ENCODE measurements around the gene IL17A.

The IL17A gene

DNA sequence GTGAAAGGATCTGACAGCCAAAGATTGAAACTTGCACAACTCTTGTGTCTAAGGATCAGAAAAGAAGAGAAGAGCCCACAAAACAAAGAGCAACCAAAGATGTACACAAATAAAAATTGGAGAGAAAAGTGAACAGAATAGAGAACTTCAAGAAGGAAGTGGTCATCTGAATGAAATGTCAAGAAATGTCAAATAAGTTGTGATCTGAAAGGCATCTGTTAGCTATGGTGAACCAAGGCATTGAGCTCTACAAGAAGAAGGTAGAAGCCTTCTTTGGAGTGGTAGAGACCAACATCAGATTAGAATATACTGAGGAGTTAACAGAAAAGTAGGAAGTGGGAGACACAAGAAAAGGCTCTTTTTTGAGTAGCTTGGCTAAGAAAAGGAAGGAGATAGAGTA is 29.6 kb downstream of the IL17A start:
- no peak overlapping the region for H3K4me3 Mint-ChIP-seq
- no peak for DNase-seq
- no peaks in the 10 kb centered on the region for H3K4me1 Mint-ChIP-seq
- peak; percentile 91 to 93 for ATAC-seq (replicated peaks)
- H3K9me3 Mint-ChIP-seq, result no peaks in the 10 kb centered on the region
- peaks cover 8 to 13% of the 10 kb centered on the region in 2 donors for H3K27me3 Mint-ChIP-seq
- no peaks in the 10 kb centered on the region for H3K36me3 Mint-ChIP-seq
- H3K27ac Mint-ChIP-seq, result no peak overlapping the region

DNA sequence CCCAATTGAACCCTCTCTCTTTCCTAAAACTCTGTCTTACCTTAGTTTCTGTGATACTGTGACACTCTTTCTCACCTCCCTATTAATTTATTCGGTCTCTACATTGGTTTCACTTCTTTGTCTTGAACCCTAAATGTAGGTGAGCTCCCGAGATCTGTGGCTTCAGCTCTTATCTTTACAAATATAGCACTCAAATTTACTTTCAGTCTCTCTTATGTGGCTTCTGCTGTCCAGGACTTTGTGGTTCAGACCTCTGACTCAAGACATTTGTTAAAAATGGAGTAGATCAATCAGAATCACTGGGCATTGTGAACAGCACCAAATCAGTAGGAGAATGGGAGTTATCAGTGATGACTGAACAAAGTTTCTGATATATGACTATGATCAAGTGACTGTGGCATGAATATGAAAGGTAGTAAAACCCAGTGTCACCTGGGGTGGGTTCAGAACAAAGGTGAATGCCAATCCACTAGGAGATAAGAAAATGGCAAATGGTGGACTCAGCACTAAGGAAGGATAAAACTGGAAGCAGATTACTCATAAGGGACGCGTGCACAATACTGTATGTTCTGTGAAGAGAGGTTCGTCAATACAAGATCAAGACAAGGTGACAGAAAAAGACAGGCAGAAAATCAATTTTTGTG is 30.9 kb downstream of the IL17A start:
- Mint-ChIP-seq H3K4me3 (no peak overlapping the region), H3K4me1 (peaks cover 0 to 3% of the 10 kb centered on the region in 2 donors), H3K9me3 (no peaks in the 10 kb centered on the region), H3K36me3 (no peaks in the 10 kb centered on the region), H3K27me3 (peaks cover 10 to 15% of the 10 kb centered on the region in 2 donors), H3K27ac (no peak overlapping the region)
- DNase-seq (no peak), ATAC-seq (replicated peaks) (peak; percentile 24 to 32)

DNA sequence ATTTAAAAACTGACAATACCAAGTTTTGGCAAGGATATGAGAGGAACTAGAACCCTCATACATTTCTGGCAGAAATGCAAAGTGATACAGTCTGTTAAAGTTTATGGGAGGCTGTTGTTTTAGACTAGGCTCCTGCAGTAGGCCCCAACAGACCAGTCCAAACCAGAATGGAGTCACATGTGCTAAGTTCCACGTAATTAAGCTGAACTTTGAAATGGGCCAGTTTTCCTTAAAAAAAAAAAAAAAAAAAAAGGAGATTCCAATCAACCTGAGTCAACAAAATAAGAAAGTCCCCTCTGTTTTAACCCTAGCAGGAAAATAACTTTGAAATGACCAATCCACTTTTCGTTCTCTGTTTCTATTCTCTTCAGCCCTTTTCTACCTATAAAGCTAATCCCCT is 31.6 kb downstream of the IL17A start:
- DNase-seq (no peak), ATAC-seq (replicated peaks) (no peak)
- Mint-ChIP-seq H3K9me3 (no peaks in the 10 kb centered on the region), H3K36me3 (no peaks in the 10 kb centered on the region), H3K4me1 (peaks cover 0 to 3% of the 10 kb centered on the region in 2 donors), H3K27me3 (peaks cover 8% of the 10 kb centered on the region in 2 donors), H3K4me3 (no peak overlapping the region), H3K27ac (no peak overlapping the region)

DNA sequence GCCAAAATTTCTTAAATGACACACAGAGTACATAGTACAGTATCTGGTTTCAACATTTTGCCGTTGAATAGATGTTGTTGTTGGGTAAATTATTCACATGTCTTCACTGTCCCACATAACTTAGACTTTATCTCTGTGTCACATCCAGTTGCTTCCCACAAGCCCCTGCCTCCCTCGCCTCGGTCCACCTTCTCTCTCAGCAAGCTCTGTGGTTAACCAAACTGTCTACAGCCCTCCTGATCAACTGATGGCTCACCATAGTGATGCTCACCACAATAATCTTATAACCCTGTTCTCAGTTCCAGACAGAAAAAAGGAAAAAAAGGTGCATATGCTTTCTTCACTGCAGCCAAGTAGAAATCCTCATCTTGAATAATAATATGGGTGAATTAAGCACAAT is 35.1 kb downstream of the IL17A start:
- Mint-ChIP-seq H3K4me3 (no peak overlapping the region), H3K27ac (no peak overlapping the region), H3K27me3 (peaks cover 12 to 21% of the 10 kb centered on the region in 2 donors), H3K4me1 (peaks cover 0 to 3% of the 10 kb centered on the region in 2 donors), H3K36me3 (no peaks in the 10 kb centered on the region), H3K9me3 (no peaks in the 10 kb centered on the region)
- ATAC-seq (replicated peaks) (peak; percentile 67 to 68), DNase-seq (no peak)

DNA sequence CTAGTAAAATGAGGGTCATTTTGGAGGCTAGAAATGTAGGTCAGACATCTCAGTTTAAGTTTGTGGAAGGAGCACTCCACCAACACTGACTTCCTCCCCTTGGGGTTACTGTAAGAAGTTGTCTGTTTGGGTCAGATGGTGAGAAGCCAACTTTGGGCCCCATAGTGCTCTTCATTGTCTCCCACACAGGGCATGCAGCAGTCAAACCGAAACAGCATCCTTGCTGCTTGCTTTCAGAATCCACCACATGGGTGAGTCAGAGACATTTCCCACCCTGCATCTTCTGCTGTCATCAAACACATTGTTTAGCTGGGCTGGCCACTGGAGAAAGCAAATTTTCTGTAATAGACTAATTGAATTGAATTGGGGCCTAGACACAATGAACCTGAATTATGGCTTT is 41.3 kb downstream of the IL17A start:
- Mint-ChIP-seq H3K36me3 (no peaks in the 10 kb centered on the region), H3K9me3 (no peaks in the 10 kb centered on the region), H3K4me1 (peaks cover 2 to 15% of the 10 kb centered on the region in 2 donors), H3K27ac (no peak overlapping the region), H3K27me3 (peaks cover 5 to 15% of the 10 kb centered on the region in 2 donors), H3K4me3 (no peak overlapping the region)
- DNase-seq, result peak; percentile 61
- peak; percentile 99 to 100 for ATAC-seq (replicated peaks)

DNA sequence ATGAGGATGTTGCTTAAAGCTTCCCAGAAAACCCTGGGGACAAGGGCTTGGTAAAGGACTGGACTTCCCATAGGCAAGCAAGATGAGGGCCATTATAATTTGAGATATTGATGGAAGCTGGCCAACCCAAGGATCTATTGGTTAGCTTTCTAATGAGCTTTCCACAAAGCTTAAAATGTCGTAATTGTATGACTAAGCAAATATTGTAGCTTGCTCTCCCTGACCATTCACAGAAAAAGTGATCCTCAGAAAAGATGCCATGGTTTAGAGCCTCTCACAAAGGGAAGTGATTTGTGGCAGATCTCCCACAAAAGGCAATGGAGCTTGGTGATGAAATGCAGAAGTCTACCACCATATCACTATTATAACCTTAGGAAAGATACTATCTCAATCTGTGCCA is 44.5 kb downstream of the IL17A start:
- H3K4me3 Mint-ChIP-seq, result no peak overlapping the region
- no peak overlapping the region for H3K27ac Mint-ChIP-seq
- DNase-seq (no peak), ATAC-seq (replicated peaks) (no peak)
- no peaks in the 10 kb centered on the region for H3K9me3 Mint-ChIP-seq
- H3K4me1 Mint-ChIP-seq, result peaks cover 2 to 15% of the 10 kb centered on the region in 2 donors
- H3K36me3 Mint-ChIP-seq, result no peaks in the 10 kb centered on the region
- peaks cover 7 to 8% of the 10 kb centered on the region in 2 donors for H3K27me3 Mint-ChIP-seq

DNA sequence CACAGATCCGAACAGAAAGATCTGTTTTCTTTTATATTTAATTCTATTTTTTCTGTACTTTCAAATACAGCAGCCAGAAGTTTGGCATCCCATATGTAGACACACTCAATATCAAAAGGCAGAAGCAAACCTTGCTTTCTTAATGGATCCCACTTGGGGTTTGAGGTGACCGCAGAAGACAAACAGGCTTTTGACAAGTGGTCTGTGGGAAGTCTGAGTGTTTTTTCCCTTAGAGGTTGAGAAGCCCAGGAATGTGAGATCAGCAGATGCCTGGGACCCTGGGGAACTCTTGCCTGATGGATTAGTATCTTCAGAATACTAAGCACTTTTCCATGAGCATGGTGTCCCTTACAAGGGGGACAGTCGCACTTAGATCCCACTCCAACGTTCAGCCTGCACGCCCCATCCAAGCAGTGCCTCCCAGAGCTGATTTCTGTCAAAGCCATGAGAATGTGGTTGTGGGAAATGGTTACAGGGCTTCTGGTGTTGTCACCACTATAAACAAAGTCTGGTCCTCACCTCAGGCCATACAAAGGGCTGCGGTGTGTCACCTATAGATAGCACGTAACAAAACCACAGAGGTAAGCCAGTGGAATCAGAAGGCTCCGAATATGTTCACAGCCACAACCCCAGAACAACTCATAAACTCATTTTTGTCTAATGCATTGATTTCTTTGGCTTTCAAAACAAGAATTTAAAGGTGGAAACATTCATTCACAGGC is 45.4 kb downstream of the IL17A start:
- no peak overlapping the region for H3K27ac Mint-ChIP-seq
- no peak for ATAC-seq (replicated peaks)
- H3K27me3 Mint-ChIP-seq, result peaks cover 11% of the 10 kb centered on the region in 2 donors
- peaks cover 2 to 15% of the 10 kb centered on the region in 2 donors for H3K4me1 Mint-ChIP-seq
- no peaks in the 10 kb centered on the region for H3K9me3 Mint-ChIP-seq
- no peak overlapping the region for H3K4me3 Mint-ChIP-seq
- DNase-seq, result no peak
- no peaks in the 10 kb centered on the region for H3K36me3 Mint-ChIP-seq

DNA sequence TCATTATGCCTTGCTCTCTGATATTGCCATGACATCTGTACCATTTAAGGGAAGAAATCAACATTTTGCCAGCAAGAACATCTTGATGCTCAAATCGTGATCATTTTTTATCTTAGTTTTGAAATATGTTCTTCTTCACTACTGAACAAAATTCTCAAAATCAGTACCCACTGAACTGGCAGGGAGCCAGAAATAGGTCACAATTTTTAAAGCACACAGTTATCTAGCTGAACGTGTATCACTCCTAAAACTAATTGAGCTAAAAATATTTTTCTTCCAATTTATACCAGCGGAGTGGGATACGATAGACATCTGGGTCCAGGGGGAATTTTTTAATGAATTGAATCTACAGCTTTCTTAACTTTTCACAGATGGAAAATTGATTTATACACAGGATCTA is 46.8 kb downstream of the IL17A start:
- no peaks in the 10 kb centered on the region for H3K36me3 Mint-ChIP-seq
- no peaks in the 10 kb centered on the region for H3K9me3 Mint-ChIP-seq
- no peak for DNase-seq
- H3K4me3 Mint-ChIP-seq, result no peak overlapping the region
- ATAC-seq (replicated peaks), result no peak
- H3K27ac Mint-ChIP-seq, result no peak overlapping the region
- H3K4me1 Mint-ChIP-seq, result peaks cover 0 to 4% of the 10 kb centered on the region in 2 donors
- peaks cover 11 to 15% of the 10 kb centered on the region in 2 donors for H3K27me3 Mint-ChIP-seq

DNA sequence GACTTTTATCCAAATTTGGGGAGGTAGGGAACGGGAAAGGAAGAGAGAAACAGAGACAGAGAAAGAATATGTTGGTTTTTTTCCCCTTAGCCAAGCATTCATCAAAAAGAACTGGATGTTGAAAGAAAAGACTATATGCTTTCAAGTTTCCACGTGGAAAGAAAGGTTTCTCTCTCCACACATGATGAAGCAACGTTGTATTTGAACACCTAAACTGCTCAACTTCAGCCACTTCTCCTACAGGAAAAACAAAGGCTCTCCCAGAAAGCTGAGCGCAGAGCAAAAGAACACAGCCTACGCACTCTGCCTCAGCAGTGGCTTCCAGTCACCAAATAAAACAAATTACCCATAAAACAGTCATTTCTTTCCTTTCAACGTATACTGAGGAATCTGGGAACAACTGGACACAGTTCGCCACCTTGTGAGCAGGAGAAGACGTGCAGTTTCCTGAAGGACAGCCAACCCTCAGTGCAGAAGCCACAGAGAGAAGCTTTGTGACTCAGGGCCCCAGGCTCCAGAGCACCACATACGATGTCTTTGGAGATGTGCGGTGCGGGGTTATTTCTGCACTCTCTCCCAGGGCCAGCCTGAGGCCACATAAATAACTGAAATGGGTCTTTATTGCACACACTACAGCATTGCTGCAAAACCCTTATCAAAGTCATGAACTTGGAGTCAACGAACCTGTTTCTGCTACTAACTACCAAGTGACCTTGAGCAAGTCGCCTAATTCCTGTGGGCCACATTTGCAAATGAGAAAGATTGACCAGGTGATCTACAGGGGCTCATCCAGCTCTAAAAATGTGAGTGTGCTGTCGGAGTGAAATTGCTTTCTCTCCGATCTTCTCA is 48.0 kb downstream of the IL17A start:
- Mint-ChIP-seq H3K9me3 (no peaks in the 10 kb centered on the region), H3K36me3 (no peaks in the 10 kb centered on the region), H3K4me1 (no peaks in the 10 kb centered on the region), H3K4me3 (no peak overlapping the region), H3K27ac (no peak overlapping the region), H3K27me3 (peaks cover 11 to 15% of the 10 kb centered on the region in 2 donors)
- no peak for DNase-seq
- peak; percentile 83 for ATAC-seq (replicated peaks)
